HepG2 (cell line): ENCODE measurements around the gene OAT. TPM values are rescaled to one million over a fixed set of nuclear protein-coding genes. Genes with fewer than 3 reads are reported as not detected.

Source experiments
- ATAC-seq: fragments of 200-7000 bp; cut with Tn5 transposase; 3 replicates; pipeline ENCODE4 v1.9.1; 2020; ENCODE audit warnings: mild to moderate bottlenecking, moderate library complexity
- BruUV-seq: library from RNA; stranded (reverse); fragments of 400-500 nt; replicated peaks from 2 replicates; lab custom pipeline; 2021; lab: Mats Ljungman, UMichigan
- CTCF ChIA-PET: fragments of 300-600 bp; formaldehyde crosslinking; extraction: SDS; loops from one replicate; lab custom pipeline; 2021; ENCODE audit warnings: low total read pairs, inconsistent platforms, low intra/inter-chr PET ratio; lab: Yijun Ruan, JAX
- POLR2A ChIA-PET: fragments of 350-600 bp; sonication (Branson Sonifier 250); formaldehyde crosslinking; loops from one replicate; lab custom pipeline; 2020; ENCODE audit warnings: antibody characterized with exemption, inconsistent platforms; lab: Yijun Ruan, JAX
- DNase-seq: peaks from one replicate; pipeline ENCODE4 v3.0.0-alpha.2; 2015; ENCODE audit warnings: low spot score
- FAIRE-seq: peaks from 3 replicates; lab custom pipeline; 2011; peaks lifted over from hg19 to GRCh38; lab: Jason Lieb, UNC
- H2AFZ ChIP-seq: one replicate; pipeline ENCODE4 v1.6.1; 2011; ENCODE audit warnings: low read length, inconsistent platforms
- H3K27ac ChIP-seq: fragments of 300-600 bp; 3 replicates; pipeline ENCODE4 v1.8.0; 2011; ENCODE audit warnings: mixed run types, mild to moderate bottlenecking, mixed read lengths, low read length, inconsistent platforms; ENCODE audit not compliant: insufficient read depth; ENCODE audit errors: extremely low read length
- H3K27me3 ChIP-seq, 2 experiments: fragments of 200-600 bp in 1 of 2; 2 replicates in 1 of 2; 3 replicates in 1 of 2; pipeline versions ENCODE4 v1.6.0 to v1.8.0; 2011; ENCODE audit warnings: low read length in 2 of 2, mild to moderate bottlenecking in 2 of 2, moderate library complexity in 2 of 2, inconsistent platforms in 1 of 2; ENCODE audit not compliant: insufficient read depth in 2 of 2, control insufficient read depth in 1 of 2
- H3K36me3 ChIP-seq, 2 experiments: fragments of 200-600 bp in 1 of 2; replicated peaks in 1 of 2; 2 replicates in 1 of 2; 3 replicates in 1 of 2; pipeline versions ENCODE4 v1.5.1 to v1.8.0; 2011; ENCODE audit warnings: low read length in 2 of 2, inconsistent platforms in 1 of 2; ENCODE audit not compliant: insufficient read depth in 2 of 2, control insufficient read depth in 1 of 2
- H3K4me1 ChIP-seq: 2 replicates; pipeline ENCODE4 v1.5.1; 2012; ENCODE audit warnings: low read length, inconsistent platforms; ENCODE audit not compliant: insufficient read depth
- H3K4me2 ChIP-seq: 2 replicates; pipeline ENCODE4 v1.6.0; 2011; ENCODE audit warnings: low read depth, low read length, inconsistent platforms
- H3K4me3 ChIP-seq, 3 experiments: fragments of 200-600 bp in 1 of 3; sonication (generic), shearing (Covaris generic) in 1 of 3; replicated peaks in 1 of 3; 2 replicates each; pipeline ENCODE4 v1.5.1; 2011 to 2016; ENCODE audit warnings: low read length in 3 of 3, inconsistent platforms in 2 of 3, low read depth in 2 of 3, mild to moderate bottlenecking in 2 of 3, control low read depth in 1 of 3, mixed read lengths in 1 of 3; ENCODE audit not compliant: insufficient read depth in 1 of 3
- H3K79me2 ChIP-seq: one replicate; pipeline ENCODE4 v1.6.1; 2011; ENCODE audit warnings: low read length, inconsistent platforms; ENCODE audit not compliant: insufficient read depth
- H3K9ac ChIP-seq: 2 replicates; pipeline ENCODE4 v1.6.0; 2011; ENCODE audit warnings: mild to moderate bottlenecking, low read depth, low read length, inconsistent platforms; ENCODE audit not compliant: insufficient read depth
- H3K9me3 ChIP-seq: 2 replicates; pipeline ENCODE4 v1.5.1; 2012; ENCODE audit warnings: mild to moderate bottlenecking, low read length
- H4K20me1 ChIP-seq: 2 replicates; pipeline ENCODE4 v1.6.0; 2011; ENCODE audit warnings: inconsistent platforms, mild to moderate bottlenecking, low read length, moderate library complexity; ENCODE audit not compliant: insufficient read depth
- AHDC1 ChIP-seq: sonication (generic); formaldehyde crosslinking; IDR thresholded peaks from 2 replicates; pipeline ENCODE4 v1.5.1; 2020; ENCODE audit warnings: mild to moderate bottlenecking, missing genetic modification reagents, borderline replicate concordance
- BORCS8-MEF2B ChIP-seq: sonication (generic); formaldehyde crosslinking; IDR thresholded peaks from 2 replicates; pipeline ENCODE4 v1.8.0; 2022; ENCODE audit warnings: mild to moderate bottlenecking, missing genetic modification reagents
- FOXJ3 ChIP-seq: sonication (generic); formaldehyde crosslinking; IDR thresholded peaks from 2 replicates; pipeline ENCODE4 v1.4.0; 2020; ENCODE audit warnings: missing genetic modification reagents, mild to moderate bottlenecking, borderline replicate concordance
- HMGXB4 ChIP-seq, 2 experiments: sonication (generic) in 1 of 2; formaldehyde crosslinking in 1 of 2; IDR thresholded peaks; 2 replicates each; pipeline versions ENCODE4 v1.4.0 to v1.6.1; 2018 to 2020; ENCODE audit warnings: missing genetic modification reagents in 2 of 2, borderline replicate concordance in 1 of 2, low read depth in 1 of 2, mild to moderate bottlenecking in 1 of 2, missing biosample characterization in 1 of 2
- MIER3 ChIP-seq: IDR thresholded peaks from 2 replicates; pipeline ENCODE4 v1.6.1; 2016; ENCODE audit warnings: missing compliant biosample characterization, borderline replicate concordance
- PHF8 ChIP-seq: sonication (generic); formaldehyde crosslinking; IDR thresholded peaks from 2 replicates; pipeline ENCODE4 v1.5.0; 2020; ENCODE audit warnings: missing genetic modification reagents
- RARG ChIP-seq: sonication (generic); formaldehyde crosslinking; IDR thresholded peaks from 2 replicates; pipeline ENCODE4 v1.4.0; 2020; ENCODE audit warnings: low read depth, mild to moderate bottlenecking, missing genetic modification reagents
- ZBTB25 ChIP-seq: IDR thresholded peaks from 2 replicates; pipeline ENCODE4 v1.6.1; 2018; ENCODE audit warnings: missing genetic modification reagents
- ZNF207 ChIP-seq: fragments of 450-650 bp; IDR thresholded peaks from 2 replicates; pipeline ENCODE4 v1.6.1; 2016; ENCODE audit warnings: antibody characterized with exemption, borderline replicate concordance
- ZNF333 ChIP-seq: sonication (generic); formaldehyde crosslinking; IDR thresholded peaks from 2 replicates; pipeline ENCODE4 v1.4.0; 2020; ENCODE audit warnings: mild to moderate bottlenecking, missing genetic modification reagents, borderline replicate concordance
- ZNF432 ChIP-seq: sonication (generic); formaldehyde crosslinking; IDR thresholded peaks from 2 replicates; pipeline ENCODE4 v1.5.0; 2020; ENCODE audit warnings: missing genetic modification reagents, mild to moderate bottlenecking, borderline replicate concordance
- ZSCAN20 ChIP-seq: sonication (generic); formaldehyde crosslinking; IDR thresholded peaks from 2 replicates; pipeline ENCODE4 v1.4.0; 2020; ENCODE audit warnings: missing genetic modification reagents, mild to moderate bottlenecking, borderline replicate concordance
- WGBS: methylation state at CpG from one replicate; pipeline ENCODE4 v1.1.6; 2017; ENCODE audit warnings: low lambda C conversion rate; 5-methylcytosine and 5-hydroxymethylcytosine counted together
- in situ Hi-C: cut with HindIII; loops from 2 replicates; pipeline ENCODE4 v1.10.0; 2017; ENCODE audit warnings: low pct_unique_long_range_greater_than_20kb; ENCODE audit not compliant: extremely low pct_ligation_motif_present
- intact Hi-C: fragments of 100-400 bp; cut with micrococcal nuclease; formaldehyde crosslinking; loops from one replicate; pipeline ENCODE4 v1.10.0; 2022; ENCODE audit not compliant: unreplicated experiment
- polyA plus RNA-seq, 8 experiments: library from polyadenylated mRNA; depleted of rRNA in 3 of 8; stranded (reverse) in 7 of 8; unstranded in 1 of 8; fragments of >200 nt; fragmentation: Illumina TruSeq in 4 of 8; extraction: Trizol in 4 of 8; gene quantifications; 2 replicates each; pipeline versions ENCODE4 v1.2.1 to v1.2.3, GENCODE V29; 2011 to 2016; ENCODE audit warnings: low read depth in 4 of 8, missing spikeins in 1 of 8, mixed read lengths in 1 of 8; ENCODE audit not compliant: insufficient read depth in 1 of 8
- total RNA-seq, 5 experiments: library from RNA; depleted of rRNA; stranded (reverse); fragments of >200 nt; fragmentation: Illumina TruSeq; extraction: Trizol; gene quantifications; 2 replicates each; pipeline ENCODE4 v1.2.3, GENCODE V29; 2016; ENCODE audit warnings: low read depth in 1 of 5
- TF ChIP-seq, protein P1 (sequence below): sonication (generic); formaldehyde crosslinking; IDR thresholded peaks from 2 replicates; pipeline ENCODE4 v1.8.1; 2023; ENCODE audit warnings: mild to moderate bottlenecking, missing genetic modification reagents, borderline replicate concordance

Gene OAT
- total and polyA plus RNA-seq, 2 of the 13 experiments (the other 11 are each of a cell fraction or from before 2014, with no cell fraction given) = 87.8 to 96.7 TPM

DNA sequence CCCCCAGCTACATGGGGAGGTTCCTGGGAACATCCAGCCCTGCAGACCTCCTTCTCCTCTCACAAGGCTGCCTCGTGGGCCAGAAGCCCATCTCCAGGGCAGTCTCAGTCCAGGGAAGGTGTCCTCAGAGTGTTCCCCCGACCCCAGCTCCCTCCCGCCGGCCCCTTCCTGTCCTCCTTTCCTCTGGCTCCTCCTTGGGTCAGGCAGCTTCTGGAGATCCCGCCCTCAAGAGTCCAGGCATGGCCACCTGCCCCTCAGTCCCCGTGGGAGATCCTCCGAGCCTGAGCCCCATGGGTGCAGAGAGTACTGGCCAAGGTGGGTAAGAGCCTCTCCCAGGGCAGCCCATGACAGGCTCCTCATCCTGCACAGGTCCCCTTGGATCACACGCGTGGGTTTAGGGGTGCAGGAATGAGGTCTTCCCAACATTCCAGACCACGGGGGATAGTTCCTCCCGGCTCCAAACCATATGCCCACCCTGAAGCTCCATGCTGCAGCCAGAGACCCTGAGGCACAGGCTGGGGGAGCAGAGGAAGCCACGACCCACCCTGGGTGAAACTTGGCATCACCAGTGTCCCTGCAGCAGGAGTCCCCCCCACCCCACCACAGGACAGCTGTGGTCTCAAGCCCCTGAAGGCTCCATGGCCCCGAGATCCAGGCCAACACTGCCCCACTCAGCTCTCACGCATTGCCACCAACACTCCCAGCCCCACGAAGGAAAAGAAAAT is 65.5 kb downstream of the OAT start:
- no peak overlapping the region for H2AFZ ChIP-seq
- POLR2A ChIA-PET = interaction anchor here (0.8 kb wide), 1 partner anchor 66 kb away, joined by 3 read pairs; no protein-coding TSS in a partner anchor
- no peaks in the 10 kb centered on the region for H3K79me2 ChIP-seq
- no TSS peak for BruUV-seq
- no peaks in the 10 kb centered on the region for H4K20me1 ChIP-seq
- no peak overlapping the region for H3K4me2 ChIP-seq
- H3K4me1 ChIP-seq = peaks cover 18% of the 10 kb centered on the region
- no peaks in the 10 kb centered on the region for H3K36me3 ChIP-seq
- in situ Hi-C loops = no loop called here
- H3K9ac ChIP-seq = no peak overlapping the region
- intact Hi-C loops = no loop called here
- H3K4me3 ChIP-seq = no peak overlapping the region
- CTCF ChIA-PET = no interaction called here
- WGBS = 48% methylated on average over 6 of the region's 15 CpGs
- ATAC-seq = no peak
- peaks cover 9 to 24% of the 10 kb centered on the region in 2 experiments for H3K27me3 ChIP-seq
- no peaks in the 10 kb centered on the region for H3K9me3 ChIP-seq
- no peak for DNase-seq
- H3K27ac ChIP-seq = no peak overlapping the region
- FAIRE-seq = no peak
- TF ChIP-seq RARG (CRISPR knock-in tag) = no peak
- no peak for TF ChIP-seq ZNF432 (CRISPR knock-in tag)
- no peak for TF ChIP-seq HMGXB4 (CRISPR knock-in tag; IDR thresholded peaks at IDR 0.05; ENCODE audit: borderline replicate concordance in 1 of 2, low read depth in 1 of 2)
- no peak for TF ChIP-seq FOXJ3 (CRISPR knock-in tag)
- no peak for TF ChIP-seq PHF8 (CRISPR knock-in tag)
- no peak for TF ChIP-seq ZSCAN20 (CRISPR knock-in tag)
- no peak for TF ChIP-seq ZNF333 (CRISPR knock-in tag)
- TF ChIP-seq MIER3 = no peak
- no peak for TF ChIP-seq AHDC1 (CRISPR knock-in tag)
- TF ChIP-seq ZBTB25 (CRISPR knock-in tag) = no peak
- TF ChIP-seq, protein P1, sequence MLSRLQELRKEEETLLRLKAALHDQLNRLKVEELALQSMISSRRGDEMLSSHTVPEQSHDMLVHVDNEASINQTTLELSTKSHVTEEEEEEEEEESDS (CRISPR knock-in tag) = no peak
- no peak for TF ChIP-seq BORCS8-MEF2B (CRISPR knock-in tag)
- no peak for TF ChIP-seq ZNF207
